C4-2B (cell line): Measurements from ENCODE around the gene PPM1D.

Experiments used
- ZFX ChIP-seq: fragments of 450-650 bp; IDR thresholded peaks from 2 replicates; pipeline ENCODE4 v1.6.1; 2017
- TF ChIP-seq, protein P1 (sequence below): fragments of 450-650 bp; conservative IDR thresholded peaks from 2 replicates; pipeline ENCODE4 v1.5.1; 2017; ENCODE audit warnings: mild to moderate bottlenecking

DNA sequence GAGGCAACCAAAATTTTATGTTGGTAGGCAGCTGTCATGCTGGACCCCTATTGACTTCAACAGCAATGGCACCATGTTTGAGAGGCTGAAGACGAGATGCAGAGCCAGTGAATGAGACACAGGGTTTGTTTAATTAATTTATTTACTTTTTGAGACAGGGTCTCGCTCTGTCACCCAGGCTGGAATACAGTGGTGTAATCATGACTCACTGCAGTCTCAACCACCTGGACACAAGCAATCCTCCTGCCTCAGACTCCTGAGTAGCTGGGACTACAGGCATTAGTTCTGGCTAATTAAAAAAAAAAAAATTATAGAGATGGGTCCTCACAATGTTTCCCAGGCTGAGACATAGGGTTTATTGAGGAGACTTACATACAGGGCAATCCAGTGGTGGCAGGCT, 36.2 kb upstream of the PPM1D start:
- TF ChIP-seq, protein P1, sequence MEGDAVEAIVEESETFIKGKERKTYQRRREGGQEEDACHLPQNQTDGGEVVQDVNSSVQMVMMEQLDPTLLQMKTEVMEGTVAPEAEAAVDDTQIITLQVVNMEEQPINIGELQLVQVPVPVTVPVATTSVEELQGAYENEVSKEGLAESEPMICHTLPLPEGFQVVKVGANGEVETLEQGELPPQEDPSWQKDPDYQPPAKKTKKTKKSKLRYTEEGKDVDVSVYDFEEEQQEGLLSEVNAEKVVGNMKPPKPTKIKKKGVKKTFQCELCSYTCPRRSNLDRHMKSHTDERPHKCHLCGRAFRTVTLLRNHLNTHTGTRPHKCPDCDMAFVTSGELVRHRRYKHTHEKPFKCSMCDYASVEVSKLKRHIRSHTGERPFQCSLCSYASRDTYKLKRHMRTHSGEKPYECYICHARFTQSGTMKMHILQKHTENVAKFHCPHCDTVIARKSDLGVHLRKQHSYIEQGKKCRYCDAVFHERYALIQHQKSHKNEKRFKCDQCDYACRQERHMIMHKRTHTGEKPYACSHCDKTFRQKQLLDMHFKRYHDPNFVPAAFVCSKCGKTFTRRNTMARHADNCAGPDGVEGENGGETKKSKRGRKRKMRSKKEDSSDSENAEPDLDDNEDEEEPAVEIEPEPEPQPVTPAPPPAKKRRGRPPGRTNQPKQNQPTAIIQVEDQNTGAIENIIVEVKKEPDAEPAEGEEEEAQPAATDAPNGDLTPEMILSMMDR, result no peak
- TF ChIP-seq ZFX, result no peak
